ENCODE results near the gene MYOM1. TPM values are rescaled to one million over a fixed set of nuclear protein-coding genes. Genes with fewer than 3 reads are reported as not detected.

The MYOM1 gene
- total RNA-seq, 4 donors from 2014 or later, result 3.1 to 15.8 (median 9.0) TPM

DNA sequence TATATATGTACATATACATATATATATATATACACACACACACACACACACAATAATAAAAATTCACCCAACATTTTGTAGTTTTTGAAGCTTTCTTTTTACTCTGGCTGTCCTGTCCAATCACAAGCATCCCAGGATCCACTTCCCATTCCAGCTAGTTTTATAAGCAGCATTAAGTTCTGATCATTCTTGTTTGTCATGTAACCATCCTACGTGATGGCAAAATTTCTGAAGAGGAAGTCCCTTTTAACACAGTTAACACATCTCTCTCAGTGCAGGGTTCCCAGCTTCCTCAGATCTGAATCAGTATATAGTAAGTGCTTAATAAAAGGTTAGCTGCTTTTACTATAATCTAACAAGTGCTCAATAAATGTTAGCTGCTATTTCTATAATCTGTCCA is 26.4 kb downstream of the MYOM1 start:
- Histone ChIP-seq H3K9me3 (no peaks in the 10 kb centered on the region), H3K27ac (no peak overlapping the region), H3K4me3 (no peak overlapping the region), H3K36me3 (no peaks in the 10 kb centered on the region), H3K27me3 (no peaks in the 10 kb centered on the region), H3K4me1 (no peaks in the 10 kb centered on the region)
- no peak for TF ChIP-seq POLR2A (IDR thresholded peaks at IDR 0.05)
- TF ChIP-seq, protein P1, sequence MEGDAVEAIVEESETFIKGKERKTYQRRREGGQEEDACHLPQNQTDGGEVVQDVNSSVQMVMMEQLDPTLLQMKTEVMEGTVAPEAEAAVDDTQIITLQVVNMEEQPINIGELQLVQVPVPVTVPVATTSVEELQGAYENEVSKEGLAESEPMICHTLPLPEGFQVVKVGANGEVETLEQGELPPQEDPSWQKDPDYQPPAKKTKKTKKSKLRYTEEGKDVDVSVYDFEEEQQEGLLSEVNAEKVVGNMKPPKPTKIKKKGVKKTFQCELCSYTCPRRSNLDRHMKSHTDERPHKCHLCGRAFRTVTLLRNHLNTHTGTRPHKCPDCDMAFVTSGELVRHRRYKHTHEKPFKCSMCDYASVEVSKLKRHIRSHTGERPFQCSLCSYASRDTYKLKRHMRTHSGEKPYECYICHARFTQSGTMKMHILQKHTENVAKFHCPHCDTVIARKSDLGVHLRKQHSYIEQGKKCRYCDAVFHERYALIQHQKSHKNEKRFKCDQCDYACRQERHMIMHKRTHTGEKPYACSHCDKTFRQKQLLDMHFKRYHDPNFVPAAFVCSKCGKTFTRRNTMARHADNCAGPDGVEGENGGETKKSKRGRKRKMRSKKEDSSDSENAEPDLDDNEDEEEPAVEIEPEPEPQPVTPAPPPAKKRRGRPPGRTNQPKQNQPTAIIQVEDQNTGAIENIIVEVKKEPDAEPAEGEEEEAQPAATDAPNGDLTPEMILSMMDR (IDR thresholded peaks at IDR 0.05), result no peak
- DNase-seq, result no peak
- intact Hi-C loops (cut with DNase I; ENCODE audit: low total_unique reads), result no loop called here

DNA sequence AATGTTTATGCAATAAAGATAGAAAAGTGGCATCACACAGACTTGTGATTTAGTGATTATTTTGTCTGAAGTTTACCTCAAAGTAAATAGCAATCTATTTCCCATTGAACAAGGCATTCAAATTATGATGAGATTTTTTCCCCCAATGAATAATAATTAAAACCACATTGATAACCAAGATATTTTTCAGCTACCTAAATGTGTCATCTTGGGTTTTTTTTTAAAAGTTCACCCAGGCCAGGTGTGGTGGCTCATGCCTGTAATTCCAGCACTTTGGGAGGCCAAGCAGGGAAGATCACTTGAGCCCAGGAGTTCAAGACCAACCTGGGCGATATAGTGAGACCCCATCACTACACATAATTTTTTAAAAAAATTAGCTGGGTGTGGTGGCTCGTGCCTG is 27.0 kb downstream of the MYOM1 start:
- no peaks in the 10 kb centered on the region for H3K27me3 ChIP-seq
- no peak overlapping the region for H3K4me3 ChIP-seq
- TF ChIP-seq POLR2A (IDR thresholded peaks at IDR 0.05), result no peak
- TF ChIP-seq, protein P1 (IDR thresholded peaks at IDR 0.05), result no peak
- H3K9me3 ChIP-seq, result no peaks in the 10 kb centered on the region
- no peak for DNase-seq
- H3K27ac ChIP-seq, result no peak overlapping the region
- H3K36me3 ChIP-seq, result no peaks in the 10 kb centered on the region
- intact Hi-C loops (cut with DNase I; ENCODE audit: low total_unique reads), result no loop called here
- no peaks in the 10 kb centered on the region for H3K4me1 ChIP-seq

DNA sequence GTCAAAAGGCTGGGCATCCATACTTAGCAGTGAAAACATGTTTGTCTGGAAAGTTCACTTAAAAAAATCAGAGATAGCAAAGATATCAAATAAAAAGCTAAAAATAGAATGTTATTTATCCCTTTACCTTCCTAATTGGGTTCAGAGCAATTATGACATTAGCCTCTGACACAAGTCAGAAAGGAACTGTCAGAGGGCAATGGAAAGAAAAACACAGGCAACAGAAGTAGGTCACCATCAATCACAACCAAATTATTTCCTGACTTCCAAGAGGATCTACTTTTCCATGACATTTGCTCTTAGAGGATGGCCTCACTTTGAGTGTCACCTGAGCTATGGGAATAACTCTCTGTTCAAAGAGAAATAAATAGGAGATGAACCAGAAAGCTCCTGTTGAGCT is 27.5 kb downstream of the MYOM1 start:
- no peak for DNase-seq
- intact Hi-C loops (cut with DNase I; ENCODE audit: low total_unique reads), result no loop called here
- Histone ChIP-seq H3K9me3 (no peaks in the 10 kb centered on the region), H3K27ac (no peak overlapping the region), H3K4me1 (no peaks in the 10 kb centered on the region), H3K27me3 (no peaks in the 10 kb centered on the region), H3K36me3 (no peaks in the 10 kb centered on the region), H3K4me3 (no peak overlapping the region)
- TF ChIP-seq POLR2A (IDR thresholded peaks at IDR 0.05), result no peak
- TF ChIP-seq, protein P1 (IDR thresholded peaks at IDR 0.05), result no peak

DNA sequence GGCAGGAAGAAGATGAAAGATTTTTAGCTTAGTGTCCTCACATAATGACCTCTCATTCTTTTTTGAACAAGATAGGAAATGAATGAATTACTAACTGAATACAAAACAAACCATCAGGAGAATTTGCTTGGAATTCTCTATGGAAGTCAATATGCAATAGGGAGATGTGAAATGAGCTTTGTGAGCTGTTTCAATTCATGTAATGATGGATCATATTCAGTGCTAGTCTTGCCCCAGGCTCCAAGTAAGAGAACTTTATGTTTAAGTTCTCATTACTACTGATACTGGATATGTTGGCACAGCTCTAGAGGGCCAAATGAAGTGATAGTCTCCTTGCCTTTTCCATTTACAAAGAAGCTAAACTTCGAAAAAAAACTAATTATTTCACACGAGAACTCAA is 29.2 kb downstream of the MYOM1 start:
- no peaks in the 10 kb centered on the region for H3K36me3 ChIP-seq
- no peak overlapping the region for H3K4me3 ChIP-seq
- intact Hi-C loops (cut with DNase I; ENCODE audit: low total_unique reads), result no loop called here
- H3K27me3 ChIP-seq, result no peaks in the 10 kb centered on the region
- H3K9me3 ChIP-seq, result no peaks in the 10 kb centered on the region
- no peak overlapping the region for H3K27ac ChIP-seq
- no peak for DNase-seq
- H3K4me1 ChIP-seq, result no peaks in the 10 kb centered on the region
- TF ChIP-seq, protein P1 (IDR thresholded peaks at IDR 0.05), result no peak
- no peak for TF ChIP-seq POLR2A (IDR thresholded peaks at IDR 0.05)

DNA sequence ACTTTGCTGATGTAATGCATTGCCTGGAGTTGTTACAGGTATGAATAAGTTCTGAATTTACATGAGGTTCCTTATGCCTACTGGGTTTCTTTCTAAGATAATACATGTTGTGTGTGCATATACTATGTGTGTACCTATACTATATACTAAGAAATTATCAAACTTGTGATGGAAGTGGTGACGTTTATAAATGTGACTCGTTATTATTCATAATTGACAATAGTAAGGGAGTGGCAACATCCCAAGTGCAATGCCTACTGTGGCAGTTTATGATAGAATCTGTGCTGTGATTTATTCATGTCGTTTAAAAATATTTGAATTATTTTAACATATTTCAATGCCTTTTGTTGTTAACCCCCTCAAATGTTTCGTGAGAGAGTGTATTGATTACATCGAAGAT is 29.9 kb downstream of the MYOM1 start:
- intact Hi-C loops (cut with DNase I; ENCODE audit: low total_unique reads), result no loop called here
- no peak overlapping the region for H3K27ac ChIP-seq
- no peaks in the 10 kb centered on the region for H3K36me3 ChIP-seq
- H3K4me3 ChIP-seq, result no peak overlapping the region
- no peaks in the 10 kb centered on the region for H3K27me3 ChIP-seq
- H3K4me1 ChIP-seq, result no peaks in the 10 kb centered on the region
- no peak for DNase-seq
- TF ChIP-seq, protein P1 (IDR thresholded peaks at IDR 0.05), result no peak
- no peak for TF ChIP-seq POLR2A (IDR thresholded peaks at IDR 0.05)
- H3K9me3 ChIP-seq, result no peaks in the 10 kb centered on the region

Measured in uterus (tissue), 4 donors.